ENCODE data around the gene PAPOLB. TPM values are rescaled to one million over a fixed set of nuclear protein-coding genes. Genes with fewer than 3 reads are reported as not detected.

Gene PAPOLB
- polyA plus RNA-seq, 3 donors: not detected

- no peak for TF ChIP-seq CTCF (IDR thresholded peaks at IDR 0.05)
- no peak for DNase-seq
- Histone ChIP-seq H3K27ac (ENCODE audit: low read depth in 1 of 2, low read length in 2 of 2) (no peak overlapping the region), H3K79me2 (ENCODE audit: insufficient read depth, low read length) (no peaks in the 10 kb centered on the region), H3K27me3 (ENCODE audit: control insufficient read depth in 2 of 2, insufficient read depth in 2 of 2, low read length in 2 of 2) (peaks cover 0 to 3% of the 10 kb centered on the region in 2 donors), H3K4me2 (replicated peaks; ENCODE audit: extremely low read depth, low read length, poor library complexity, severe bottlenecking) (no peak overlapping the region), H3K4me1 (ENCODE audit: control insufficient read depth in 1 of 2, insufficient read depth in 2 of 2, low read length in 2 of 2) (no peaks in the 10 kb centered on the region), H2AFZ (ENCODE audit: insufficient read depth, low read depth, low read length, poor library complexity, severe bottlenecking) (no peak overlapping the region), H3K36me3 (replicated peaks in 1 of 2; ENCODE audit: control insufficient read depth in 1 of 2, insufficient read depth in 2 of 2, low read length in 2 of 2) (no peaks in the 10 kb centered on the region), H3K9ac (ENCODE audit: insufficient read depth, low read length, poor library complexity, severe bottlenecking) (no peak overlapping the region), H4K20me1 (ENCODE audit: insufficient read depth, low read length) (no peaks in the 10 kb centered on the region), H3K9me3 (replicated peaks in 1 of 2; ENCODE audit: control insufficient read depth in 1 of 2, insufficient read depth in 1 of 2, low read length in 2 of 2) (no peaks in the 10 kb centered on the region), H3K4me3 (replicated peaks in 1 of 3; ENCODE audit: low read depth in 2 of 3, low read length in 3 of 3) (no peak overlapping the region)
- 80% methylated on average over 1 of the region's 4 CpGs for WGBS (ENCODE audit: insufficient coverage)
- H3K9me3 Mint-ChIP-seq: peaks cover 0 to 13% (median 6%) of the 10 kb centered on the region in 7 donors
- no peak overlapping the region for H3K27ac Mint-ChIP-seq
- H3K36me3 Mint-ChIP-seq: no peaks in the 10 kb centered on the region
- H3K27me3 Mint-ChIP-seq (ENCODE audit: low read depth in 3 of 3): peaks cover 8 to 25% (median 22%) of the 10 kb centered on the region in 3 donors
- H3K4me1 Mint-ChIP-seq: peaks cover 7% of the 10 kb centered on the region
- H3K4me3 Mint-ChIP-seq: no peak overlapping the region
- intact Hi-C loops (cut with micrococcal nuclease): no loop called here
These were observed 12.4 kb downstream of the PAPOLB start for GRCh38 chr7:4849390-4849789.

DNA sequence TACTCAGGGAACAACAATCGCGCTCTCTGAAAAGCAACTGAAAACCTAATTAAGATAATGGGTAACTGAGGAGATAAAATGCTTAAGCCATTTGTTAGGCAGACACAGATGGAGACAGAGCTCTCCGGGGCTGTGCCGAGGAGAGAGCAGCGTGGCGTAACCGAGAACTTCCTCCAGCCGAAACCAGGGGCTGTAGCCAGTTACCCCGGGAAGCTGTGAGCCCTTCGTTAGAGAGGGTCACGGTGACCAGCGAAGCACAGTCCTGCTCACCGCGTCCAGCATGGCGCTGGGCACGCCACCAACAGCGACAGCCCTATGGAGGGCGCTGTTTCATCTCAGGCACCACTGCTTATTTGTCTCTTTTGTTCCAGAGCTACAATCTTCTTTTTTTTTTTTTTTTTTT lies 16.1 kb downstream of the PAPOLB start:
- 25% methylated on average over 16 of the region's 18 CpGs for whole genome bisulfite sequencing (ENCODE audit: insufficient coverage)
- H3K4me3 ChIP-seq (replicated peaks in 1 of 3; ENCODE audit: low read depth in 2 of 3, low read length in 3 of 3): no peak overlapping the region
- H3K4me1 Mint-ChIP-seq: peaks cover 7% of the 10 kb centered on the region
- H3K27ac Mint-ChIP-seq: no peak overlapping the region
- peaks cover 8 to 28% (median 11%) of the 10 kb centered on the region in 3 donors for H3K27me3 Mint-ChIP-seq (ENCODE audit: low read depth in 3 of 3)
- H3K79me2 ChIP-seq (ENCODE audit: insufficient read depth, low read length): no peaks in the 10 kb centered on the region
- no peak overlapping the region for H3K27ac ChIP-seq (ENCODE audit: low read depth in 1 of 2, low read length in 2 of 2)
- no peak overlapping the region for H3K4me2 ChIP-seq (replicated peaks; ENCODE audit: extremely low read depth, low read length, poor library complexity, severe bottlenecking)
- DNase-seq: no peak
- no peaks in the 10 kb centered on the region for H3K36me3 ChIP-seq (replicated peaks in 1 of 2; ENCODE audit: control insufficient read depth in 1 of 2, insufficient read depth in 2 of 2, low read length in 2 of 2)
- no peaks in the 10 kb centered on the region for H3K36me3 Mint-ChIP-seq
- H3K9ac ChIP-seq (ENCODE audit: insufficient read depth, low read length, poor library complexity, severe bottlenecking): no peak overlapping the region
- H4K20me1 ChIP-seq (ENCODE audit: insufficient read depth, low read length): no peaks in the 10 kb centered on the region
- H3K4me3 Mint-ChIP-seq: peak overlapping the region in 1 of 2 donors; percentile 47
- no peak for TF ChIP-seq CTCF (IDR thresholded peaks at IDR 0.05)
- no peaks in the 10 kb centered on the region for H3K9me3 ChIP-seq (replicated peaks in 1 of 2; ENCODE audit: control insufficient read depth in 1 of 2, insufficient read depth in 1 of 2, low read length in 2 of 2)
- peaks cover 0 to 4% (median 0%) of the 10 kb centered on the region in 7 donors for H3K9me3 Mint-ChIP-seq
- peaks cover 0 to 3% of the 10 kb centered on the region in 2 donors for H3K27me3 ChIP-seq (ENCODE audit: control insufficient read depth in 2 of 2, insufficient read depth in 2 of 2, low read length in 2 of 2)
- no peaks in the 10 kb centered on the region for H3K4me1 ChIP-seq (ENCODE audit: control insufficient read depth in 1 of 2, insufficient read depth in 2 of 2, low read length in 2 of 2)
- intact Hi-C loops (cut with micrococcal nuclease): no loop called here
- H2AFZ ChIP-seq (ENCODE audit: insufficient read depth, low read depth, low read length, poor library complexity, severe bottlenecking): peak overlapping the region; percentile 56
